Activated T-cell treated with anti-CD3 and anti-CD28 coated beads, Interleukin-2, amount 50 U/mL, for 4 hours (primary cell): ENCODE measurements around the gene PROCR. TPM values are rescaled to one million over a fixed set of nuclear protein-coding genes. Genes with fewer than 3 reads are reported as not detected.
"Not testable (repeated sequence)": the region's sequence is repeated elsewhere in the genome, so short reads cannot be mapped to it uniquely, and the experiment has no call there.

Experiments used
- ATAC-seq, 2 donors: fragments of 200-7000 bp; cut with Tn5 transposase; one replicate each; pipeline ENCODE4 v1.10.0; 2021
- DNase-seq: peaks from one replicate; pipeline ENCODE4 v3.0.0-alpha.2; 2020
- H3K27me3 Mint-ChIP-seq: one replicate; pipeline ENCODE4 v1.8.0; 2021; ENCODE audit warnings: low read depth, mixed read lengths
- H3K36me3 Mint-ChIP-seq: one replicate; pipeline ENCODE4 v1.8.0; 2022; ENCODE audit warnings: mixed read lengths; ENCODE audit not compliant: insufficient read depth
- H3K4me1 Mint-ChIP-seq: one replicate; pipeline ENCODE4 v1.8.0; 2021; ENCODE audit warnings: low read depth, mixed read lengths
- H3K4me3 Mint-ChIP-seq: one replicate; pipeline ENCODE4 v1.8.0; 2021; ENCODE audit warnings: mild to moderate bottlenecking, moderate library complexity, mixed read lengths
- H3K9me3 Mint-ChIP-seq: one replicate; pipeline ENCODE4 v1.8.0; 2021; ENCODE audit warnings: mixed read lengths
- total RNA-seq, 3 donors: library from RNA; stranded (reverse); gene quantifications; one replicate each; pipeline ENCODE4 v1.2.1, GENCODE V29; 2021

Gene PROCR
- total RNA-seq, 3 donors from 2014 or later = 1.1 to 1.4 (median 1.2) TPM

DNA sequence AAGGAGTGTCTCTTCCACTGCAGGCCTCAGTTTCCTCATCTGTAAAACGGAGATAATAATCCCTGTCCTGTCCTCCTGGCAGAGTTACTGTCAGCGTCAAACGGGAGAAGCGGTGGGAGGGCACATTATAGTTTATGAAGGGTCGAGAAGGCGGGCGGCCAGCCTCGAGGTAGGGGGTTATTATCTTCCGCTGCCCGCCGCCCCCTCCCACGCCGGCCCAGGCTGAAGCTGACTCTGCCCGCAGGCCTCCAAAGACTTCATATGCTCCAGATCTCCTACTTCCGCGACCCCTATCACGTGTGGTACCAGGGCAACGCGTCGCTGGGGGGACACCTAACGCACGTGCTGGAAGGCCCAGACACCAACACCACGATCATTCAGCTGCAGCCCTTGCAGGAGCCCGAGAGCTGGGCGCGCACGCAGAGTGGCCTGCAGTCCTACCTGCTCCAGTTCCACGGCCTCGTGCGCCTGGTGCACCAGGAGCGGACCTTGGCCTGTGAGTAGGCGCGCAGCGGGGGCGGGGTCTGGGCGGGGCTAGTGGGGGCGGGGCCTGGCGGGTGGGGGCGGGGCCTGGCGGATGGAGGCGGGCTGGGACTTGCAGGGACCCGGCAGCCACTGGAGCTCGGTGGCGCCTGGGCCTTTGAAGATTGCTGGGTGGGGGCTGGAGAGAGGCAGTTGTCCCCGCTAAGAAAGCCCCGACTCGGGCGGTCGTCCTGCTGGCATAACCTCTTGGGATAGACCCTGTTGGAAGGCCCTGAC is 2.8 kb downstream of the PROCR start:
- H3K36me3 Mint-ChIP-seq = peaks cover 4% of the 10 kb centered on the region
- H3K4me1 Mint-ChIP-seq = peaks cover 14% of the 10 kb centered on the region

GRCh38 chr20:35176132-35176531 is 4.3 kb downstream of the PROCR start:
- H3K9me3 Mint-ChIP-seq = no peaks in the 10 kb centered on the region
- no peak for ATAC-seq
- H3K27me3 Mint-ChIP-seq = no peaks in the 10 kb centered on the region
- no peak overlapping the region for H3K4me3 Mint-ChIP-seq
- no peak for DNase-seq
- H3K36me3 Mint-ChIP-seq = peaks cover 6% of the 10 kb centered on the region
- H3K4me1 Mint-ChIP-seq = peaks cover 14% of the 10 kb centered on the region

More for the DNA sequence above, 2.8 kb downstream of the PROCR start:
- no peak overlapping the region for H3K4me3 Mint-ChIP-seq
- H3K9me3 Mint-ChIP-seq = no peaks in the 10 kb centered on the region
- ATAC-seq (no peak), DNase-seq (no peak)
- no peaks in the 10 kb centered on the region for H3K27me3 Mint-ChIP-seq

DNA sequence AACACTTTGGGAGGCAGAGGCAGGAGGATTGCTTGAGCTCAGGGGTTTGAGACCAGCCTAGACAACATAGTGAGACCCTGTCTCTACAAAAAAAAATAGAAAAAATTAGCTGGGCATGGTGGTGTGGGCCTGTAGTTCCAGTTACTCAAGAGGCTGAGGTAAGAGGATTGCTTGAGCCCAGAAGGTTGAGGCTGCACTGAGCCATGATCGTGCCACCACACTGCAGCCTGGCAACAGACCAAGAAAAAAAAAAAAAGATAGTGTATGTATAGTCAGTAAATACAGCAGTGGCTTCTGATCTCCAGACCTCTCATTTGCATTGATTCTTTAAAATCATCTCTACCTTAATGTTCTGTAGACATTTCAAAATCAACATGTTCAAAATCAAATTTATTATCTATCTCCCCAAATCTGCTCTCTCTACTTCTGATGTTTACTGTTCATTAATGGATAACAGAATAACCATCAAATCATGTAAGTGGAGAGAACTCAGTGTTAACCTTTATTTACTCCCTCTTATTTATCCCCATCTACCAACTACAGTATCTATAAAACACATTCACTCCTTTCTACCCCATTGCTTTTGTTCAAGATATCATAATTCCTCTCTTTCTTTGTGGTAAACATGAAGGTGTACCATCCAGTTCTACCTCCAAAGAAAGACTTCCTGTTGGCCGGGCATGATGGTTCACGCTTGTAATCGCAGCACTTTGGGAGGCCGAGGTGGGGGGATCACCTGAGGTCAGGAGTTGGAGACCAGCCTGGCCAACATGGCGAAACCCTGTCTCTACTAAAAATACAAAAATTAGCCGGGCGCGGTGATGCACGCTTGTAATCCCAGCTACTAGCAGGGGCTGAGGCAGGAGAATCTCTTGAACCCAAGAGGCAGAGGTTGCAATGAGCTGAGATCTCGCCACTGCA is 7.7 kb downstream of the PROCR start:
- Mint-ChIP-seq H3K4me3 (no peak overlapping the region), H3K36me3 (peaks cover 19% of the 10 kb centered on the region), H3K4me1 (no peaks in the 10 kb centered on the region), H3K27me3 (no peaks in the 10 kb centered on the region), H3K9me3 (no peaks in the 10 kb centered on the region)
- ATAC-seq = no peak
- DNase-seq = no peak

DNA sequence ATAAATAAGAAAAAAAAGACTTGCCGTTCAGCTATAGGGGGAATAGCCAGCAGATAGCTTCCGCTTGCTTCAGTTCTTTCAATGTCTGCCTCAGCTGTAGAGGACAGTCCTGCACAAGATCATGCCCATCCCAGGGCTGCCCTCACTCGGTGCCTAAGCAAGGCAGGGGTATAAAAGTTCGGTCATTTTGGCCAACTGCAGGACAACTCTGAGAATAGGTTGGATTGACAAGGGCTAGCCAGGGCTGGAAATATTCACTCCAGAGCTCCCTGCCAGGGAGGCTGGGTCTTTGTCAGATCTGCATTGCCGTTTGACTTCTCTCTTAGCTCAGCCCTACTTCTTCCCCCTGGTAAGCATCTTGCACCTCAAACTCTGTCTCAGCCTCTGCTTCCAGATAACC is 8.4 kb downstream of the PROCR start:
- no peak overlapping the region for H3K4me3 Mint-ChIP-seq
- H3K27me3 Mint-ChIP-seq = no peaks in the 10 kb centered on the region
- H3K36me3 Mint-ChIP-seq = peaks cover 26% of the 10 kb centered on the region
- no peak for ATAC-seq
- DNase-seq = no peak
- no peaks in the 10 kb centered on the region for H3K4me1 Mint-ChIP-seq
- no peaks in the 10 kb centered on the region for H3K9me3 Mint-ChIP-seq

DNA sequence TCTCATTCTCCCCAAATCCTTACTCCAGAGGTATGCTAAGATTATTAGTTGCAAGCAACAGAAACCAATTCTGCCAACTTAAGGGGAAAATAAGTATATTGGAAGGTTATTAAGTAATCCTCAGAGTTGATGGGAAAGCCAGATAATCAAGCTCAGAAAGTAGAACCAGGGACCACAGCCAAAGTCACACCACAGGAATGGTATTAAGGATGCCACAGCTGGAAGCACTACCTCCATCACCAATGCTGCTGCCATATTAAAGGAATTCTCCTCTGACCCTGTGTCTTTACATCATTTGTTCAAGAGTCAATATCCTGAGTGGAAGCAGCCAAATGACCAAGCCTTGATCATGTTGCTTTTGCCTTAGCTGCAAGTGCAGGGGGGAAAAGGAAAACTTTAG is 9.9 kb downstream of the PROCR start:
- no peaks in the 10 kb centered on the region for H3K27me3 Mint-ChIP-seq
- H3K4me3 Mint-ChIP-seq = no peak overlapping the region
- H3K36me3 Mint-ChIP-seq = peaks cover 27% of the 10 kb centered on the region
- no peaks in the 10 kb centered on the region for H3K9me3 Mint-ChIP-seq
- no peaks in the 10 kb centered on the region for H3K4me1 Mint-ChIP-seq
- DNase-seq = no peak
- no peak for ATAC-seq

GRCh38 chr20:35186691-35187289 is 14.9 kb downstream of the PROCR start:
- H3K27me3 Mint-ChIP-seq, ATAC-seq, H3K9me3 Mint-ChIP-seq, DNase-seq, H3K4me1 Mint-ChIP-seq, H3K4me3 Mint-ChIP-seq: not testable (repeated sequence)
- H3K36me3 Mint-ChIP-seq = peaks cover 29% of the 10 kb centered on the region

GRCh38 chr20:35187584-35188190 is 15.8 kb downstream of the PROCR start:
- H3K4me3 Mint-ChIP-seq = no peak overlapping the region
- no peaks in the 10 kb centered on the region for H3K4me1 Mint-ChIP-seq
- peaks cover 26% of the 10 kb centered on the region for H3K36me3 Mint-ChIP-seq
- DNase-seq = no peak
- no peaks in the 10 kb centered on the region for H3K27me3 Mint-ChIP-seq
- H3K9me3 Mint-ChIP-seq = no peaks in the 10 kb centered on the region
- ATAC-seq = no peak

GRCh38 chr20:35189223-35189622 is 17.4 kb downstream of the PROCR start:
- DNase-seq, H3K4me3 Mint-ChIP-seq, H3K27me3 Mint-ChIP-seq, ATAC-seq, H3K9me3 Mint-ChIP-seq, H3K4me1 Mint-ChIP-seq: not testable (repeated sequence)
- H3K36me3 Mint-ChIP-seq = peaks cover 21% of the 10 kb centered on the region

GRCh38 chr20:35190556-35190955 is 18.7 kb downstream of the PROCR start:
- H3K27me3 Mint-ChIP-seq = no peaks in the 10 kb centered on the region
- ATAC-seq = no peak

DNA sequence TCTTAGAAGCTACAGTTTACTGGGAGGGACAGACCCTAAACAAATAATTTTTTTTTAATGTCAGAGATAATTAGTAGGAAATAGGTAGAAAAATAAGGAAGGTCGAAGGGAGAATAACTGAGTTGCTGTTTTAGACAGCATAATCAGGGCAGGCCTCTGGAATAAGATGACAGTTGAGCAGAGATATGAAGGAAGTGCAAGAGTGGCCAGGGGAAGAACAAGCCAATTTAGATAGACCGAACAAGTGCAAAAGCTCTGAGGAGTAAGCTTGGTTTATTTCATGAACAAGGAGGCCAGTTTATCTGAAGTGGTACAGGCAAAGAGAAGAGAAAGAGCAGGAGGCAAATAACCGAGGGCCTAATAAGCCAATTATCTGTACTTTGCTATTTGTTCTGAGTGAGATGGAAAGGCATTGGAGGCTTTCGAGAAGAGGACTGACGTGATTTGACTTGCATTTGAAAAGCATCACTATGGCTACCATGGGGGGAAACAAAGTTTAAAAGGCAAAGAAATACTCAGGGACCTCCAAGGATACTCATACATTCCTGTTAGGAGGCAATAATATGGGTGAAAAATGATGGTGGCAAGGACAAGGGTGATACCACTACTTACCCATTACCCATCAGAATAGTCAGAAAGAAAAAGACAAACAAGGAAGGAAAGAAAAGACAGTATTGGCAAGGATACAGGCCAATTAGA is 19.7 kb downstream of the PROCR start:
- no peaks in the 10 kb centered on the region for H3K4me1 Mint-ChIP-seq
- H3K9me3 Mint-ChIP-seq = peaks cover 2% of the 10 kb centered on the region
- ATAC-seq (no peak), DNase-seq (no peak)
- no peak overlapping the region for H3K4me3 Mint-ChIP-seq
- peaks cover 16% of the 10 kb centered on the region for H3K36me3 Mint-ChIP-seq
- H3K27me3 Mint-ChIP-seq = no peaks in the 10 kb centered on the region

More at GRCh38 chr20:35190556-35190955, 18.7 kb downstream of the PROCR start:
- Mint-ChIP-seq H3K9me3 (no peaks in the 10 kb centered on the region), H3K4me3 (no peak overlapping the region), H3K36me3 (peaks cover 13% of the 10 kb centered on the region), H3K4me1 (no peaks in the 10 kb centered on the region)
- no peak for DNase-seq

- no peak overlapping the region for H3K4me3 Mint-ChIP-seq
- no peak for ATAC-seq
- H3K9me3 Mint-ChIP-seq = peaks cover 10% of the 10 kb centered on the region
- no peaks in the 10 kb centered on the region for H3K4me1 Mint-ChIP-seq
- no peaks in the 10 kb centered on the region for H3K27me3 Mint-ChIP-seq
- no peak for DNase-seq
- H3K36me3 Mint-ChIP-seq = peaks cover 21% of the 10 kb centered on the region
Observed at GRCh38 chr20:35192118-35192872, 20.4 kb downstream of the PROCR start.

GRCh38 chr20:35193031-35193791 is 21.3 kb downstream of the PROCR start:
- ATAC-seq, H3K4me3 Mint-ChIP-seq, H3K27me3 Mint-ChIP-seq, H3K4me1 Mint-ChIP-seq, H3K9me3 Mint-ChIP-seq, DNase-seq: not testable (repeated sequence)
- H3K36me3 Mint-ChIP-seq = peaks cover 22% of the 10 kb centered on the region

DNA sequence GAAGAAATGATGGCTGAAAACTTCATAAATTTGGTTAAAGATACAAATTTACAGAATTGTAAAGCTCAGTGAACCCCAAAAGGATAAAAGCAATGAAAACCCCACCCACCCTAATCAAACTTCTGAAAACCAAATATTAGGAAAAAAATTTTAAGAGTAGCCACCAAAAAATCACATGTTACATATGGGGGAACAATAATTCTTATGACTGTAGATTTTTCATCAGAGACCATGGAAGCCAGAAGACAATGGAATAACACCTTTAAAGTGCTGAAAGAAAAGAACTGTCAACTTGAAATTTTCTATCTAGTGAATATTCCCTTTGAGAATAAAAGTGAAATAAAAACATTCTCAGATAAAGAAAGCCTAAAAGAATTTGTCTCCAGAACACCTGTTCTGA is 24.4 kb downstream of the PROCR start:
- peaks cover 24% of the 10 kb centered on the region for H3K36me3 Mint-ChIP-seq
- H3K9me3 Mint-ChIP-seq = peaks cover 10% of the 10 kb centered on the region
- DNase-seq (no peak), ATAC-seq (no peak)
- no peak overlapping the region for H3K4me3 Mint-ChIP-seq
- H3K4me1 Mint-ChIP-seq = no peaks in the 10 kb centered on the region
- no peaks in the 10 kb centered on the region for H3K27me3 Mint-ChIP-seq
